PFSK-1 (cell line): ENCODE measurements around the gene MYL7.

Experiments
- POLR2AphosphoS5 ChIP-seq: IDR thresholded peaks from 2 replicates; pipeline ENCODE4 v1.6.1; 2012; ENCODE audit warnings: low read depth, mild to moderate bottlenecking, control low read depth, low read length, moderate library complexity
- REST ChIP-seq, 2 experiments: IDR thresholded peaks; 2 replicates each; pipeline versions ENCODE4 v1.6.1 to v1.8.0; 2011 to 2012; ENCODE audit warnings: low read depth in 2 of 2, low read length in 2 of 2, control low read depth in 1 of 2, inconsistent platforms in 1 of 2, mild to moderate bottlenecking in 1 of 2, moderate library complexity in 1 of 2; ENCODE audit not compliant: insufficient read depth in 1 of 2
- SIN3A ChIP-seq: IDR thresholded peaks from 2 replicates; pipeline ENCODE4 v1.6.1; 2012; ENCODE audit warnings: mild to moderate bottlenecking, low read length, moderate library complexity, borderline replicate concordance; ENCODE audit not compliant: insufficient read depth
- TAF1 ChIP-seq: IDR thresholded peaks from 2 replicates; pipeline ENCODE4 v1.6.1; 2012; ENCODE audit warnings: low read length, control low read depth, borderline replicate concordance; ENCODE audit not compliant: insufficient read depth

GRCh38 chr7:44188480-44189225, 47.5 kb upstream of the MYL7 start:
- TF ChIP-seq SIN3A (no peak), TAF1 (no peak), REST (IDR thresholded peaks at IDR 0.05; ENCODE audit: insufficient read depth in 1 of 2, low read depth in 2 of 2, low read length in 2 of 2) (no peak), POLR2AphosphoS5 (no peak)
